ENCODE results near the gene CIART. TPM values are rescaled to one million over a fixed set of nuclear protein-coding genes. Genes with fewer than 3 reads are reported as not detected.

Gene CIART
- total RNA-seq, 1 donor from 2014 or later = 6.6 TPM

- no peaks in the 10 kb centered on the region for H3K27me3 ChIP-seq
- H3K4me3 ChIP-seq = peak within 1 kb of the TSS; percentile 93 to 100
- intact Hi-C loops (cut with DNase I) = no loop called here
- peaks cover 33% of the 10 kb centered on the region for H3K4me1 ChIP-seq
- DNase-seq (ENCODE audit: extremely low spot score in 2 of 2) = peak in 1 of 2 donors; percentile 98
- TF ChIP-seq POLR2A (IDR thresholded peaks at IDR 0.05) (peak in 1 of 2 donors; percentile 22), CTCF (IDR thresholded peaks at IDR 0.05) (no peak), POLR2AphosphoS5 (IDR thresholded peaks at IDR 0.05; ENCODE audit: insufficient read depth in 1 of 2, low read depth in 1 of 2) (peak; percentile 92 to 98)
- peaks cover 0 to 29% of the 10 kb centered on the region in 2 donors for H3K36me3 ChIP-seq
- no peaks in the 10 kb centered on the region for H3K9me3 ChIP-seq
- peak within 1 kb of the TSS; percentile 96 for H3K27ac ChIP-seq
Observed at GRCh38 chr1:150268705-150269403, 13.5 kb upstream of the CIART start, which contains the start of gene APH1A. Gene APH1A, minus strand, starts transcription at chr1:150269016. Its CDS starts 206 bp downstream, at chr1:150268810.

GRCh38 chr1:150269451-150269850, 12.9 kb upstream of the CIART start:
- TF ChIP-seq POLR2A (IDR thresholded peaks at IDR 0.05) = no peak
- no peak for TF ChIP-seq POLR2AphosphoS5 (IDR thresholded peaks at IDR 0.05; ENCODE audit: insufficient read depth in 1 of 2, low read depth in 1 of 2)
- no peak for TF ChIP-seq CTCF (IDR thresholded peaks at IDR 0.05)
- no peak for DNase-seq (ENCODE audit: extremely low spot score in 2 of 2)
- intact Hi-C loops (cut with DNase I) = no loop called here
- Histone ChIP-seq H3K27ac (peak overlapping the region; percentile 96), H3K36me3 (peaks cover 0 to 26% of the 10 kb centered on the region in 2 donors), H3K4me3 (peak overlapping the region; percentile 93 to 100), H3K9me3 (no peaks in the 10 kb centered on the region), H3K4me1 (peaks cover 33% of the 10 kb centered on the region), H3K27me3 (no peaks in the 10 kb centered on the region)

- TF ChIP-seq CTCF (IDR thresholded peaks at IDR 0.05) (no peak), POLR2A (IDR thresholded peaks at IDR 0.05) (no peak), POLR2AphosphoS5 (IDR thresholded peaks at IDR 0.05; ENCODE audit: insufficient read depth in 1 of 2, low read depth in 1 of 2) (no peak)
- intact Hi-C loops (cut with DNase I) = no loop called here
Observed at GRCh38 chr1:150271291-150271959, 10.9 kb upstream of the CIART start.

GRCh38 chr1:150273311-150273710, 9.0 kb upstream of the CIART start:
- H3K4me3 ChIP-seq = peak overlapping the region; percentile 24 to 39

More at GRCh38 chr1:150271291-150271959, 10.9 kb upstream of the CIART start:
- H3K27ac ChIP-seq = no peak overlapping the region
- no peaks in the 10 kb centered on the region for H3K9me3 ChIP-seq
- no peaks in the 10 kb centered on the region for H3K27me3 ChIP-seq
- H3K4me1 ChIP-seq = peaks cover 33% of the 10 kb centered on the region
- no peak for DNase-seq (ENCODE audit: extremely low spot score in 2 of 2)
- peaks cover 0 to 6% of the 10 kb centered on the region in 2 donors for H3K36me3 ChIP-seq
- H3K4me3 ChIP-seq = no peak overlapping the region

More at GRCh38 chr1:150273311-150273710, 9.0 kb upstream of the CIART start:
- Histone ChIP-seq H3K36me3 (no peaks in the 10 kb centered on the region), H3K9me3 (no peaks in the 10 kb centered on the region), H3K4me1 (peaks cover 17% of the 10 kb centered on the region), H3K27me3 (no peaks in the 10 kb centered on the region), H3K27ac (peak overlapping the region; percentile 47)
- TF ChIP-seq POLR2AphosphoS5 (IDR thresholded peaks at IDR 0.05; ENCODE audit: insufficient read depth in 1 of 2, low read depth in 1 of 2) = no peak
- no peak for TF ChIP-seq CTCF (IDR thresholded peaks at IDR 0.05)
- no peak for TF ChIP-seq POLR2A (IDR thresholded peaks at IDR 0.05)
- no peak for DNase-seq (ENCODE audit: extremely low spot score in 2 of 2)
- intact Hi-C loops (cut with DNase I) = no loop called here
